ENCODE measurements around the gene AOPEP.

The AOPEP gene

DNA sequence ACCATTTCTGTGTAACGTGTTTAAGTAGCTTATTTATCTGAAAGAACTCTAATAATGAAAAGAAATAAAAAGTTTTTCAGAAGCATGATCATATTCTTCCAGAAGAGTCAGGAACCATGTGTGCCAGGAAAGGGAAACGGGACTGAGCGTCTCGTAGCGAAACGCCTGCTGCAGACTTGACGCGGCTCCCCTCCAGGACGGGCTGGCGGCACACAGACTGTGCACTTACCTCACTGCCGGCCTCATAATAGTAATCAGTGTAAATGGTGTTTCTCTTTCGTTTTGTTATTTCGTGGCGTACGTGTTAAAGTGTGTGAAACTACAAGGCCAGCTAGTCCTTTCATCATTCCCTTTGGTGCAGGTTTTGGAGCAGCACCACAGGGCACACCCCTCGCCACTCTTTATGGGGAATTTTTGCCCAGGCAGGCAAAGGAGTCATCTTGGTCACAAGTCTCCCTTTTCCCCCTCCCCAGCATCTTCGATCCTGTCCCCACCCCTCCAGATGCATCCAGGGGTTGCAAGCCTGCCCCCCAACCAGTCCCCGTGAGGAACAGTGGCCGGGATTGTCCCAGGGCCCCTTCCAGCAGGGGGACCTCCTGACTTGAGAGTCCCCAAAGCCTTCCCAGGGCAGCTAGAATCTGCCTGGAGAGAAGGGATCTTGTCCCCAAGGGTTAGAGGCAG lies 357.9 kb downstream of the AOPEP start:
- DNase-seq (ENCODE audit: low read depth) = no peak

DNA sequence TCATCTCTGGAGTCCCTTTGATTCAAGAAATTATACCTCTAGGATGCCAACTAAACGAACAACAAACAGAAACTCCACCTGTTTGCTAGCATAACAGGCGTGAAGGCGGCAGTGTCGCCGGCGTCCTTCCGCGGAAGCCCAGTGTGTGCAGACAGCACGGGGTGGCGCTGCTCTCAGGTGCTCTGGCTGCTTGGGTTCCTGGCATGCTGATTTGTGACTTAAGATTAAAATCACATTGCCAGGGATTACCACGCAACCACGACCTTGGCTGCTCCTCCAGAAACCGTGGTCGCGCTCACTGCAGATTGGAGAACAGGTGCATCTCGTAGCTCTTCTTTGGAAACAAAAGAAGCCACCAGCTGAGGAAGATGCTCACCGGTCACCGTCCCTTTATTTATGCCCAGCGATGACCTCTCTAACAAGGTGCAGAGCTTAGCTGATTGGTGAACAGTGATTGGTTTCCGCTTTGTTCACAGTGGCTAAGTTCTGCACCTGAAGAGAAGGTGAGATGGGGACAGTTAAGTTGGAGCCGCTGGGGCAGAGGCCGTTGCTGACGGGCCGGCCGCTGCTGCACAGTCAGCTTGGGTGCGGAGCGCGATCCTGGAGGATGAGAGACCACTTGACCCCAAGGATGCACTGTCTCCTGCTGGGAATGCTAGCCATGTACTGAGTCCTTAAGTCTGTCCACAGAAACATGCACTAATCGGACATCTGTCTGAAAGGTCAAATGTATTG lies 358.7 kb downstream of the AOPEP start:
- no peak for DNase-seq (ENCODE audit: low read depth)

- no peak for DNase-seq (ENCODE audit: low read depth)
Observed at GRCh38 chr9:95085861-95086563, 359.5 kb downstream of the AOPEP start.

DNA sequence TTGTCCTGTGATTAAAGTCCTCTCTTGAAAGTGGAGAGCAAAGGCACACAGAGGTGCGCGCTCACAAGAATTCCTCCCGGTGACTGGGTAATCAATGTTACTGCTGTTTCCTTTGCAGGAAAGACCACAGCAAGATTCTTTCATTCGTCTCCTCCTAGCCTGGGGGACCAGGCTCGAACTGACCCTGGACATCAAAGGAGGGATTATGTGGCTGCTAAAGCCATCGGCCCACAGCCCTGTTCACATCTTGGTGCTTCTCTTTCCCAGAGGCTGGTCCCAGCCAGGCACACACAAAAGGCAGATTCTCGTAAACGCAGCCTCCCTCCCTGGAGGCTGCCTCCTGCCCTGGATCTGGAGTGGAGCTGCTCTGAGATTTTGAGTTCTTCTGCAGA lies 360.1 kb downstream of the AOPEP start:
- no peak for DNase-seq (ENCODE audit: low read depth)

DNA sequence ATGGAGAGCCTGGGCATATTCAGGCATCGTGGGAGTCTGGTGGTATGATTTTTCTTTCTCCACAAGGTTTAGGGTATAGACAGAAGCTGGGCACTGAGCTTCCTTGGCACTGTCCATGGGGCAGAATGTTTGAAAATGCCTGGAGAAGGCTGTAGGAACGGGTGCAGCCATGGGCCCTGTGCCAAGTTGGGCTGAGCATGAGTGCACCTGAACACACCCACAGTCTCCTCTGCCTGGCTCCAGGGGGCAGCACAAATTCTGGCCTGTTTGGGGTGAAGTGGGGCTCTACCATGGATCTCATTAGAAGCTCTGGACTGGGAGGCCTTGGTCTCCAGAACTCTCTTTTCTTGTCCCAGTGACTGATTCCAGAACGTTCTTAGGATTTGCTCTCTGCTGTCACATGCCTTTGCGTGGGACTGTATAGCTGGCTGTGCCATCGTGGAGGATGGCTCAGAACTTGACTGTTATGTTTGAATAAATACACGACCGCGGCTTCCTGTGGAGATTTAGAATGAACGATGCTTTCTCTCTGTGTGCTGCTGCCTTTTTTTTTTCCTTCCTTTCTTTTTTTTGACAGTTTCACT lies 361.3 kb downstream of the AOPEP start:
- no peak for DNase-seq (ENCODE audit: low read depth)

DNA sequence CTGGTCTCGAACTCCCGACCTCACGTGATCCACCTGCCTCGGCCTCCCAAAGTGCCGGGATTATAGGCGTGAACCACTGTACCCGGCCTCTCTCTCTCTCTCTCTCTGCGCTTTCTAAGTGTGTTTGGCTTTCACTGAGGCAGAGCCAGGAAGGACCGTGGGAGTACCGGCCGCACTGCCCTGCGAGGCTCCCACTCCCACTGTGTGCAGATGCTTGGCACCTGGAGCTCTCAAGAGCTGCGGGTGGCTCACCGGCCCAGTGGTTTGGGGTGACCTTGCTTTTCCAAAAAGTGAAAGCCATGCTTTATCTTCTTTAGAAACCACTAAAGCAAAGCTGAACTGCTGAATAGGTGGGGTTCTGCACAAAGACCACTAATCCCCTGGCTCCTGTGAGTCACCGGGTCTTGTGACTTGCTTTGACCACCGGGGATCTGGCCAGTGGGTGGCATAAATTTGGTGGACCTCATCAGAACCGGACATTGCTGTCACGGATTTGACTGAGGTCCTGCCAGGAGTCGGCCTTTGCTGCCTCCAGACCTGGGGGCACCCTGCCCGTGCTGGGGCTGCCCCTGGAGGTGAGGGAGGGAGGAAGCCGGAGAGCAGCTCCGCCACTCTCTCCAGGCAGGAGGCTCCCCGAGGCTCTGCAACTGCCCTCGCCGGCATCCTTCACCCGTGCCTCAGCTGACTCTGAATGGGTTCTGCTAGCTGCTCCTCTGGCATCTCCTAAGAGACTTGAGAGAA lies 362.1 kb downstream of the AOPEP start:
- DNase-seq (ENCODE audit: low read depth) = no peak

- no peak for DNase-seq (ENCODE audit: low read depth)
Observed at GRCh38 chr9:95089257-95090022, 362.9 kb downstream of the AOPEP start.

DNA sequence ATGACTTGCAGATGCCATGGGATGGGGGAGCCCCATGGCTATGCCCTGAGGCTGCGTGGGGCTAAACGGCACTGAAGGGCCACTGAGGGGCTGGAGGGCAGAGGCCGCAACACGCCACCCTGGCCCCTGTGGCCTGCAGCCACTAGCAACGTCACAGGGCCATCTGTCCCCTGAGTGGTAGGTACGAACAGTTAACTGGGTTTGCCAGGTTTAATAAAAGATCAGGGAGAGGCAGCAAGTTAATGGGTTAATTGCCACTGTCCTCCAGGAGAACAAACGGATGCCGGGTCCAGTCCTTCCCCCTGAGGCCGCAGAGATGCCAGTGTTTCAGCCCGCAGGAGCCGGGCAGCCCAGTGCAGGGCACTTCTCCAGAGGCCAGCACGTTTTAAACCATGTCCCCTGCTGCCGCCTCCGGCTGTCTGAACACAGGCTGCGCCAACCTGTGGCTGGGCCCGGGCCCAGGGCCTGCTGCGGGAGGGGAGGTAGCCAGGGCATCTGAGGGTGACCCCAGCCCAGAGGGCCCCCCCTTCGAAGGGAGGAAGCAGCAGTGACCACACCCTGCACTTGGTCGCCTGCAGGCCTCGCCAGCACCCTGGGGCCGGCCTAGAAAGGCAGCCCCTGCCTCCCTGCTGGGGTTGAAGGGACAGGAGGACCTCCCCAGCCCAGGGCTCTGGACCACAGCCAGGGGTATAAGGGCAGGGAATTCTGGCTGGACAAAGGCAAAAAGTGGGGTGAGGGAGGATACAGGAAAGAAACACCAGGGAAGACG lies 363.7 kb downstream of the AOPEP start:
- DNase-seq (ENCODE audit: low read depth) = no peak

DNA sequence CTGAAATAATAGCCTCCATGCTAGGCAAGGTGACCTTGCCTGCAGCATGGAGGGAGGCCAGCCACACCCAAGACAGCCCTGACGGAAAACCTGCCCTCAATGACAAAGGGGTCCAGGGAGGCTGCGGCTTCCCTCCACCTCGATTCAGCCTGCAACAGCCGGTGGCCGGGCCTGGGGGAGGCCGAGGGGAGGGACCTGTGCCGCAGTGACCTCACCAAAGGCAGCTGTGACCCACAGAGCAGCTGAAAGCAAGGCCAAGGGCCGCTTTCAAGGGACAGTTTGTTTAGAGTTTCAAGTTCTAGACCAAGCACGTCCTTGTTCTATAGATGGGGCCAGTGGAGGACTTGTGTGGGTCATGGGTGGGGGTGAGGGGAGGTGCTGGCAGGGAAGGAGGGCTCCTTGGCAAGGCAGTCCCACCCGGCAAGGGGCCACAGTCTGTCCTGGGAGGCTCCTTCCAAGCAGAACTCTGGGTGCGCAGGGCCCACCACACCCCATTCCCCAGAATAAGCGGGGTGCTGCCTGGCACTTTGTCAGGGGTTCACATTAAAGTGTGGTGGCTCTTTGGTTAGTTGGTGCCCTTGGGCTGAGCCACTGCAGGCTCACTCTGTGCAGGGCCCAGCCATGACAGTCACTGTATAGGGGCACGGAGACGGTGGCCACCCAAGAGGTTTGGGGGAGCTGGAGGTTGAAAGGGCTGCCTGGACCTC lies 364.5 kb downstream of the AOPEP start:
- no peak for DNase-seq (ENCODE audit: low read depth)

DNA sequence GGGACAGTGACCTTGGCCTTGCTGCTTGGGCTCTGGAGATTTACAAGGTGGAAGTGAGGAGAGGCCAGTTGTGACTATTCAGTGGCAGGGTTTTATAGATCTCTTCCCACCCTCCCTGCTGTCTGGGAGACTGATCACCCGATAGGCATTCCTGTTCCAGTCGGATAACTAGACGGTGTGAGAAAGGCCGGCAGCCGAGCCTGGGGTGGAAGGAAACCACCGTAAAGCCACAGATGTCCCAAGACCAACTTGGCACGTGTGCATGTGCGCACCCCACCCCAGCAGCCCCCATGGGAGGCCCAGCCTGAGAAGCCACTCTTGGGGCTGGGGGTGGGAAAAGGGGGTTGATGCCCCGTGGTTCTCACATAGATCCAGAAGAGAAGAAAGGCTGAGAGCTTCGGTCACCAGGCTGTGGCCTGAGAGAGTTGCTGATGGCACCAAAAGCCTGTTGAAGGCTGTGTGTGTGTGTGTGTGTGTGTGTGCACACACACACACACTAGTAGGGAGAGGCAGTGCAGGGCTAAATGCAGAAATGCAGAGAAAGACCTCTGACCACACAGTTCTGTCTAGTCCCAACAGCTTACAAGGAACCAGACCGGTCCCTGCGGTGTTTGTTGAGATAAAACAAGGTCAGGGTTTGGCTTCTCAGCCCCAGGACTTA lies 365.2 kb downstream of the AOPEP start:
- DNase-seq (ENCODE audit: low read depth) = no peak

GRCh38 chr9:95092262-95093072 lies 366.0 kb downstream of the AOPEP start:
- no peak for DNase-seq (ENCODE audit: low read depth)

GRCh38 chr9:95093586-95093985 lies 367.1 kb downstream of the AOPEP start:
- DNase-seq (ENCODE audit: low read depth) = no peak

DNA sequence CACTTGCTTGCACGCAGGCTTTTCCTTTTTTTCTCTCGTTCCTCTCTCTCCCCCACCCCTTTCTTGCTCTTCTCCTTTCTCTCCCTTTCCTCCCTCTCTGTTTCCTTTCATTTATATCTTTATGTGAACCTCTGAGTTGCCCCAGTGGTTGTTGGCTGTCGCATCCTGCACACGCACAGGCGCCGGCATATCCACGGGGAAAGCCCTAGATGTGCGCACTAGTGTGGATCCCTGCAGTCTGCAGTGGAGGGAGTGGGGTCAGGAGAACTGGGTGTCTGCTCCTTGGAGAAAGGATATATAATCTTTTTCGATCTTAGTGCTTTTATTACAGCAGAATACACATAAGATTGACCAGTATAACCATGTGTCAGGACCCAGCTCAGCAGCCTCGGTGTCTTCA lies 367.5 kb downstream of the AOPEP start:
- DNase-seq (ENCODE audit: low read depth) = no peak

GRCh38 chr9:95095641-95096355 lies 369.3 kb downstream of the AOPEP start:
- DNase-seq (ENCODE audit: low read depth) = no peak

GRCh38 chr9:95096381-95096780 lies 369.9 kb downstream of the AOPEP start:
- DNase-seq (ENCODE audit: low read depth) = no peak

- no peak for DNase-seq (ENCODE audit: low read depth)
Observed at GRCh38 chr9:95096807-95097206, 370.3 kb downstream of the AOPEP start.

GRCh38 chr9:95097279-95097678 lies 370.8 kb downstream of the AOPEP start:
- DNase-seq (ENCODE audit: low read depth) = no peak

DNA sequence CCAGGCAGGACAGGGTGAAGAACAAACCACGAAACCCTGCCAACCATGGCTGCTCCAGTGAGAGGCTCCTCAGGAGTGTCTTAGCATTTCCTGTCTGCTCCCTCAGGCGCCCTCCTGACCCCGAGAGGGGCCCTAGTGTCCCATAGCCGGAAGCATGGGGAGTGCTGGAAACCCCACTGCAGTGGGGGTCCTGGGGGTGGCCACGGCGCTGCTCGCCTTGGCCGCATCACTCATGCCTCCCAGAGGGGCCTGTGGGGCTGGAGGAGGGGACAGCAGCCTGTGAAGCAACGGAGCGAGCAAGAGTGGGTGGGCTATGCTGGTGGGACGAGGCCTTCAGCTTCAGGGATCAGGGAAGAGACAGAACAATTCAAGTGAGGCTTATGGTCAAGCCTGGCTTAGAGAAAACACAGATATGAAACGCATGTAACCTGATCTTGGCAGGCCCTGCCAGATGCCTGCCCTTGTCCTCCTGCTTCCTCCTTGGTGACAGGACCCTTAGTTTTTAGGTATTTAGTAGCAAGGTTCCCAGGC lies 372.0 kb downstream of the AOPEP start:
- DNase-seq (ENCODE audit: low read depth) = no peak
